Brain microvascular endothelial cell (primary cell): Measurements from ENCODE around the gene REEP6.
A peak's percentile ranks its signal among the peaks of the same experiment; 100 is the strongest.

Experiments used
- DNase-seq: peaks from one replicate; pipeline ENCODE4 v3.0.0-alpha.2; 2020
- H3K27ac ChIP-seq: fragments of 250-450 bp; sonication (Bioruptor Pico); 2 replicates; pipeline ENCODE4 v1.5.1; 2020; ENCODE audit warnings: mild to moderate bottlenecking, moderate library complexity
- H3K27me3 ChIP-seq: fragments of 250-450 bp; sonication (Bioruptor Pico); replicated peaks from 2 replicates; pipeline ENCODE4 v1.5.1; 2020; ENCODE audit warnings: mild to moderate bottlenecking
- H3K36me3 ChIP-seq: fragments of 250-450 bp; sonication (Bioruptor Pico); replicated peaks from 2 replicates; pipeline ENCODE4 v1.5.1; 2020; ENCODE audit warnings: mild to moderate bottlenecking
- H3K4me3 ChIP-seq: 2 replicates; pipeline ENCODE4 v1.5.1; 2011; ENCODE audit warnings: low read depth, mild to moderate bottlenecking, control low read depth, low read length, moderate library complexity
- CTCF ChIP-seq: IDR thresholded peaks from 2 replicates; pipeline ENCODE4 v1.5.1; 2011; ENCODE audit warnings: low read depth, mild to moderate bottlenecking, moderate library complexity, low read length, control low read depth, inconsistent platforms; ENCODE audit errors: missing control alignments
- in situ Hi-C: cut with HindIII; loops from 2 replicates; pipeline ENCODE4 v1.10.0; 2017; ENCODE audit warnings: low sequenced_read_pairs, low pct_ligation_motif_present

The REEP6 gene

GRCh38 chr19:1486720-1487575 lies 4.0 kb upstream of the REEP6 start:
- Histone ChIP-seq H3K27me3 (no peaks in the 10 kb centered on the region), H3K36me3 (no peaks in the 10 kb centered on the region), H3K27ac (no peak overlapping the region), H3K4me3 (no peak overlapping the region)
- in situ Hi-C loops, result no loop called here
- TF ChIP-seq CTCF, result no peak
- DNase-seq, result no peak

- Histone ChIP-seq H3K36me3 (no peaks in the 10 kb centered on the region), H3K4me3 (no peak overlapping the region), H3K27me3 (no peaks in the 10 kb centered on the region), H3K27ac (no peak overlapping the region)
- in situ Hi-C loops, result no loop called here
- TF ChIP-seq CTCF, result no peak
- DNase-seq, result no peak
These were observed 3.3 kb upstream of the REEP6 start for GRCh38 chr19:1487576-1488281.

- no peak for TF ChIP-seq CTCF
- in situ Hi-C loops, result no loop called here
- Histone ChIP-seq H3K27ac (no peak overlapping the region), H3K4me3 (no peak overlapping the region), H3K27me3 (no peaks in the 10 kb centered on the region), H3K36me3 (no peaks in the 10 kb centered on the region)
- DNase-seq, result no peak
These were observed 2.7 kb upstream of the REEP6 start for GRCh38 chr19:1488282-1488601.

GRCh38 chr19:1489463-1490310 lies 1.3 kb upstream of the REEP6 start:
- in situ Hi-C loops, result no loop called here
- no peak overlapping the region for H3K27ac ChIP-seq

More at GRCh38 chr19:1489463-1490310, 1.3 kb upstream of the REEP6 start:
- no peak for DNase-seq
- peak overlapping the region; percentile 60 for H3K4me3 ChIP-seq
- no peaks in the 10 kb centered on the region for H3K36me3 ChIP-seq
- H3K27me3 ChIP-seq, result no peaks in the 10 kb centered on the region
- no peak for TF ChIP-seq CTCF
